ACHN (cell line): ENCODE results near the gene APCDD1L.

ENCODE experiments used
- DNase-seq: peaks from one replicate; pipeline ENCODE4 v3.0.0-alpha.2; 2015
- in situ Hi-C: cut with HindIII; loops from 2 replicates; pipeline ENCODE4 v1.10.0; 2017; ENCODE audit warnings: low sequenced_read_pairs, low pct_ligation_motif_present, low pct_unique_long_range_greater_than_20kb

Gene APCDD1L

DNA sequence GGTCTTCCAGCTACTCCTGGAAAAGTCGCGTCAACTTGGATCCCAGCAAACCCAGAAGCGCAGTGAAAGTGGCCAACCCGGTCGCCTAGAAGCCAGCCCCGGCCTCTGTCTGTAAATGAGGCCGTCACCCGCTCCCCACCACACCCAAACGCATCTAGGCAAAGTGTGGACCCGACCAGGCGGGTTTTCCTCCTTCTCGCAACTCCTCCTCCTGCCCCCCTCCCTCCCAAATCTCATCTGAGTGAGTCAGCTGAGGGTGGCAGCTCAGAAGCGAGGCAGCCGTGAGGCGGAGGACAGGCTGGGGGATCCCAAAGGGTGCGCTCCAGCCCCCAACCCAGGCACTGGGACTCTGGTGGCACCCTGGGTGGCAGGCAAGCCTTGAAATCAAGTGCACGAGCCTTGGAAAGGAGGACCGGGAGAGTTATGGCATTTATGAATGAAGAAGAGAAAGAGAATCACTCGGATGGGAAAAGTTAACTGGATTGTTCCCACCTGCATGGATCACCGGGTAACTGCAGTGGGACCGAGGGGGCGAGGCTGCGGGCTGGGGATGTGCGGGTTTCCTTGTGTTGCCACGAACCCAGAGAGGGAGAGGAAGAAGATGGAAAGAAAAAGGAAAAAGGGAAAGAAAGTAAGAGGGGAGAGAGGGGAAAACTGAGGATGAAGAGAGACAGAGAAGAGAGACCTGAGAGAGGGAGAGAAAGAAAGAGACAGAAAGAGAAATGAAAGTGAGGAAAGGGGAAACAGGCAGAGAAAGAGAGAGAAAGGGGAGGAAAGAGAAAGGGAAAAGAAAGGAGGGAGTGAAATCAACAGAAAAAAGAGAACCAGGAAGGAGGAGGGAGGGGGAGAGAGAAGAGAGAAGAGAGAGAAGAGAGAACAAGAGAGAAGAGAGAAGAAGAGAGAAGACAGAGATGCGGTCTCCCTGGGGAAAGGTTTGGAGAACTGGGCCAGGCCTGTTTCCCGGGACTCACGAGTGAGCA lies at the start of gene APCDD1L:
APCDD1L (minus strand) TSS at position 167 of the 980 bp plus-strand sequence. CDS start 692 bp downstream, outside the sequence.
- peak; percentile 43 for DNase-seq
- in situ Hi-C loops, result no loop called here

DNA sequence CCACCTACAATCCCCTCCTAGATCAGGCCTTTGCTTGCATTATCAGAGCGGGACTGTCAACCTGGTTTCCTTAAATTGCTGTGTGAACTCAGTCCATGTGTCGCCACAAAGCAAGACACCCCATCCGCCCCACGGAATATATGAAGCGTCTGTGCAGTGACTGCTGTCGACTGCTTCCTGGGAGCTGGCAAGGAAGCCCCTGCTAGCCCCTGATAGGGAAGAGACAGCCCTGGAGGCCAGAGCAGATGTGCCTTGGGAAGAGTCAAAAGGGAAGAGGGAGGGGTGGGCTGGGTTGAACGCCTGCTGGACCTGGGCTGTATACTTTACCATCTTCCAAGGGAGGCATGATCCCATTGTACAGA lies 44.1 kb upstream of the APCDD1L start:
- in situ Hi-C loops, result no loop called here
- no peak for DNase-seq

DNA sequence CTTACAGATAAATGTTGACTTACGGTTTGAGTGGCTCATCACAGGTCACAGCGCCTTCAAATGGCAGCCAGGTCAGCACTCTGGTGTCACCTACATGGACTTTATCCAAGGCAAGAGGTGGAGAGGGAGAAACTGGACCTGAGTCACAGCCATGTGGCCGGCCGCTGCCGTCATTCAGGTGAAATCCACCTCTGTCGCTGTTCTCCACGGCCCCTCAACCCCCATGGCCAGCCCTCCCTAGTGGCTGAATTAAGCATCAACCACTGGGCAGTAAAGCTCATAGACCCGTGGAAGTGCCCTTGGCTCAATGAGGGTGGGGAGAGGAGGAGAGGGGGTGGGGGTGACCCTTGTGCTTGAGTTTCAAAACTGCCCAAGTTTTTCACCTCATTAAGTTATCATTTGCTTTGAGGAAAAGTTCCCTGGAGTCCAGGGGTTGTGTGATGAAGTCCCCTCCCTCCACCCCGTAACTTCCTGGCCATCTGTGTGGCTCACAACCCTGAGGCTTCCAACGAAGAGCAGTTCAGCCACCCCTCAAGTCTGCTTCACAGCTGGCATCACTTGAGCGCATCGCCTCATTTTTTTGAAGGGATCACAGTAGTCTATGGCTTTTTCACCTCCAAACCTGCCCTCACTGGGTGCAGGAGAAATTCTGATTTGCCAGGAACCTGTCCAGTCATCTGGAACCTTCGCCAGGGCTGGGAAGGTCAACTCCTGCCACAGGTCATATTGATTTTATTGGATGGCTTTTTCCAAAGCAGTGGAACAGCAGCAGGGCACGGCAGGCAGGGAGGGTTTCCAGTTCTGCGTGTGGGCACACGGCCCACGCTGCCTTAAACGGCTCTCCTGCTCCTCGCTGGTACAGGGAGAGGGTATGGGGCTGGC lies 43.5 kb upstream of the APCDD1L start:
- DNase-seq, result no peak

GRCh38 chr20:58557733-58558342 lies 42.6 kb upstream of the APCDD1L start:
- DNase-seq, result no peak
- in situ Hi-C loops, result no loop called here

More for the DNA sequence above, 43.5 kb upstream of the APCDD1L start:
- in situ Hi-C loops, result no loop called here

DNA sequence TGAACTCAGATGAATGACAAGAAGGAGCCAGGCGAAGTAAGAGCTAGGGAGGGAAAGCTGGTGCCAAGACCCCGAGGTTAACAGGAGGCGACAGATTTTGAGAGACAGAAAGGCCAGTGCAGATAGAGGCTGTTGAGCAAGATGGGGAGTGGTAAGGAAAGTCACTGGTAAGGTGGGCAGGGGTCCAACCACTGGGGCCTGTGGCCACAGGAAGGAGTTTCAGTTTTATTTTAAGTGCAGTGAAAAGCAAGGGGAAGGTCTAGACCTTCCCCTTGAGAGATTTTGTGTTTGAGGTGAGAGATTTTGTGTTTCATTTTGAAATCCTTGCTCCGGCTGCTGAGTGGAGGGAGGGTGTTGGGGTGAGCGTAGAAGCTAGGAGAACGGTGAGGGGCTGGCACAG lies 41.8 kb upstream of the APCDD1L start:
- in situ Hi-C loops, result no loop called here
- DNase-seq, result no peak

DNA sequence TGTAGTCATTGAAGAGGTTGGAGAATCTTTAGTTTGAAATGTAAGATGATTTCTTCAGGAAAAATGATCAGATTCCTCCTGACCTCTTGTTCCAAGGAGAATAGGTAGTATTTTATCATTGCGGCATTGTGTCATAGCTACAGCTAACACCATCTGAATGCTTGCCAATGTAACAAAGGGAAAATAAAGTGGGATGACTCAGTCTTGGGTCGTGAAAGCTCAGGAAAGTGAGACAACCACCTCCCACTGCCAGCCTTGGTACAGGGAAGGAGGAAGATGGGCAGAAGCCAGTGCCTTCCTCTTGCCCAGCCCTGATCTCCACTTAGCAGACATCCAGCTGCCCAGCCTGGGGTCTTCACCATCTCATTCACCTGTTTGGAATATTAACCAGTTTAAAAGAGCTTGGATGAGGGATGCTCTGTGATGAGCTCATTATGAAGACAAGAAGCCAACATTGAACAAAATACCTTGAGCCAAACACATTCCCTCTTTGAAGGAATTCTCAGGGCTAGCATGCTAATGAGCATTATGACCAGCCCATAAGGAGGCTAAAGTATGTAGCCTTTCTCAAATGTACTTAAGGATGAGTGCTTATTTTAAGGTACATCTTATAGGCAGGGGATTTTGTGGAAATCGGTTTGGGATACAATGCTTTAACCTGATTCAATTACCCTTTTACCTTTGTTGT lies 40.0 kb upstream of the APCDD1L start:
- in situ Hi-C loops, result no loop called here
- DNase-seq, result peak; percentile 35

DNA sequence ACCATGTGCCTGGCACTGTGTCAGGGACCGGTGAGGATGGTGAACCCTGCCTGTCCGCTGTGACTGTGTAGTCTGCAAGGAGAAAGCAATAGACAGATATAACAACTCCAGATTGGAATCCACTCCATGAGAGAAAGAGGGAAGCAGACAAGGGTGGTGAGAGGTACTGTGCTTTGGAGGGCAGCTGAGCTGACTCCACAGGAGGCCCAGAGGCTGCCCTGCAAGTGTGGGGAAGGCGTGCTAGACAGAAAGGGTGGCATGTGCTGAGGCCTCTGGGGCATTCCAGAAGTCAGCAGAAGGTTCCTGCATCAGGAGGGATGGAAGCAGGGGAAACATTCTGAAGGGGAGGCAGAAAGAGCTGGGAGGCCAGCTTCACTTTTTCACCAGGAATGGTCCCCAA lies 39.3 kb upstream of the APCDD1L start:
- in situ Hi-C loops, result no loop called here
- no peak for DNase-seq

DNA sequence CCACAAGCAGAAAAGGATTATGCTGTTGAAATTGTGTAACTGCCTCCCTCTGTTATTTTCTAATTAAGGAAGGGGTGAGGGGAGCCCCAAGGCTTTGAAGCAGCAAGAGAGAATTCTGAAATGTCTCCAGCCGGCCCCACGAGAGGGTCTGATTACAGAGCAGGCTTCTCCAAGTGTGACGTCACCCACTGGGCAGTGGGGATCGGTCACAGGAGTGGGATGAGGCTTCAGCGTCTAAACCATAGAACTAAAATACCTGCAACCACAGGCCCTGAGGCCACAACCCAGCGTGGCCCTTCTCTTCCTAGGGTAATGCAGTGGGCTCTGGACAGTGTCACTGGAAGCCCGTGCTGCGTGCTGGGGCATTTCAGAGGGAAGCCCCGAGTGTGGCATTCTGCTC lies 38.6 kb upstream of the APCDD1L start:
- in situ Hi-C loops, result no loop called here

DNA sequence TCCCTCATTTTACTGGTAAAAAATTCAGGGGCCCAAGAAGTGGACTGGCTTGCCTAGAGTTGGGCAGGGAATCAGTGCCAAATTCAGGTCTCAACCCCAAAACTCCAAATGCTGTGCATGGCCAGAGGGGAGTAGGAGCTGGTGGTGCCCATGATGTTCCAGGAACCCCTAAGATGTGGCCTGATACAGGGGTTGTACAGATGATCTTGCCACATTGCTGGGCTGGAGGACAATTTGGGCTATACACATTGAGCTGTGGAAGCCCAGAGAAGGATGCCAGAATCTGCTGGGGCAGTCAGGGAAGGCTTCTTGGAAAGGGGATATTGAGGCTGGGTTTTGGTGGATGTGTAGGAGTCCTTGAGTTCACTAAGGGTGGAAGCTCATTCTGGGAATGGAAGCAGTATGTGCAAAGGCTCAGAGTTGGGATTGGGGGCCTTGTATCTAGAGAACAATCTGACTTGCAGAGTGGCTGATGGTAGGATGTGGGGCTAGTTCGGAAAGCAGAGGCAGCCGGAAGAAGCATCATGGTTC lies 38.0 kb upstream of the APCDD1L start:
- no peak for DNase-seq
- in situ Hi-C loops, result no loop called here

More for the DNA sequence above, 38.6 kb upstream of the APCDD1L start:
- no peak for DNase-seq

- in situ Hi-C loops, result no loop called here
- DNase-seq, result no peak
Observed at GRCh38 chr20:58552366-58552934, 37.3 kb upstream of the APCDD1L start.

DNA sequence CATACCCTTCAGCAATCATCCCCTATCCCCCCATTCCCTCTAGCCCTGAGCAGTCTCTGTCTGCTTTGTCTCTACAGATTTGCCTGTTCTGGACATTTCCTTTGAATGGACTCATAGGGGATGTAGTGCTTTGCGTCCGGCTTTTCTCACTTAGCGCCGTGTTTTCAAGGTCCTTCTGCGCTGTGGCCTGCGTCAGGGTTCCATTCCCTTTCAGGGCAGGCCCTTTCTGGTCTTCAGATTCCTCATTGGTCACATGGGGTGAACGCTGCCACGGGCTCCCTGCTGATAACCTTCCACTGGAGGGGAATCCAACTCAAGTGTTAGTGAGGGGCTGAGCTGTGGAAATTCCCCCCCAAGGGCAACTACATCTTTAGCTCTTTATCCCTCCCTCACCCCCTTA lies 36.4 kb upstream of the APCDD1L start:
- in situ Hi-C loops, result no loop called here
- DNase-seq, result no peak

GRCh38 chr20:58550275-58551059 lies 35.3 kb upstream of the APCDD1L start:
- no peak for DNase-seq
- in situ Hi-C loops, result no loop called here

DNA sequence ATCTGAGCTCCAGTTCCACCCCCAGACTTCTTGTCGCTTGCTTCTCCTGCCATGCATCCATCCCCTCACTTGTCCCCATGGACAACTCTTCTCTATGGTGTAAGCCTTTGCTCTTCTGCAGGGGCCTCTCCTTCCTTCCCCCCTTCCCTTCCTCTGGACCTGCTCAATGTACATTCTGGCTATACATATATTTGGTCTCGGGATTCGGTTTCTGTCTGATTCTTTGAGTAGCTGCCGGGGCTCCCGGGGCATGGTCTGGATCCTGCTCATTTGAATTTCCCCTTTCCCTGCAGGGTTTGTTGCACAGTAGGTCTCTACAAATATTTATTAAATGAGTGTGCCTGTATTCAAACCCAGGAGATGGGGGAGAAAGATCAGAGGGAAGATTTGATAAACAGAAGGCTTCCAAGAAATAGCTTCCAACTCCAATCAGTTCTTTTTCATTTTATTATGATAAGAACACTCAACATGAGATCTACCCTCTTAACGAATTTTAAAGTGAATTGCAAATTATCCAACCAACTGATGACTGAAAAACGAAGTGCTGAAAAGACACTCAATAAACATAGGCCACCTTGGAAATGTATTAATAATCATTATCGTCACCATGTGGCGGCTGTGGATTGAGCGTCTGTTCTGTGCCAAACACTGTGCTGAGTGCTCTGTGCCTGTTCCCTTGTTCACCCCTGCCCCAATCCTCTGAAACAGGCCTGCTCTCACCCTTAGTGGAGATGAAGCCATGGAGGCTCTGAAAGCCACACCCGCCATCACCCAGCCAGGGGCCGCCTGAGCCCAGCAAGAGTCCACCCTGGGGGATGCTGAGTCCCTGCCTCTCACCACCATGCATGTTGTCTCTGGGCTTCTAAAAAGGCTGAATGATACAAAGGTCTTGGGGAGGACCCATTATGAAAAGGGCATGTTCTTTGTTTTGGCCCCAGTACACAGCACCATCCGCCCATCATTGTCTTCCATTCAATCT lies 34.3 kb upstream of the APCDD1L start:
- in situ Hi-C loops, result no loop called here
- no peak for DNase-seq

DNA sequence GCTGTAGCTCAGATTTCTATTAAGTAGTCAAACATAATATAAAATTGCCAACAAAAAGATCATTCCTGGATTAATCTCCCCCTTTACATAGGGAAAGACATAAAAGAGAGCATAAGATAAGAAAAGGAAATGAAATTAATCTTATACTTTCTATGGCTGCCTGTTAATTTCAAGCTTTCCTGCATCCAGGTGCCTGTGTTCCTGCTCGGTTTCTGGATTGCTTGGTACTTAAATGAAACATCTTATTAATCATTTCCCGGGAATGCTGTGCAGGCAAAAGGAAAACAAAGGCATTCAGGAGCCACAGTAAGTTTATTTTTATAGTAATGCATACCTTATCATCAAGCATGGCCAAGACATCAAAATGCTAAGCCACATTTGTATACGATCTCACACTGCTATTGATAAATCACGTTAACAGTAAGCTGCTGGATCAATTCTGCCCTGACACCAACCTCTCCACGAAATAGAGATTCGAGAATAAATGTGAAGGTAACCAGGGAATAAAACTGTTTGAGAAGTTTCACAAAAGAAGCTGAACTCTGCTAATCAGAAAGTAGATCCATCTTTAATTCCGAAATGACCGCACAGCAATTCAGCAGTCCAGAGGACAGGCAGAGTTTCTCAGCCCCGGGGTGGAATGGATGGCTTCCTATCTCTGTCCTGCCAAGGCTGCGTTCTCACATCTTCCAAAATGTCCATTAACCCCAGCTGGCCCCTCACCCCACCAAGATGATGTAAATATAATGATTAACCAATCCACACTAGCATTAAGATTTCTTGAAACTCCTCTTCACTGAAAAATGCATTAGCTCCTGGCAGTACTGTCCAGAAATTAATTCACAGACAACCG lies 32.6 kb upstream of the APCDD1L start:
- in situ Hi-C loops, result no loop called here

More for the DNA sequence above, 32.6 kb upstream of the APCDD1L start:
- no peak for DNase-seq
